AG04449 (cell line): ENCODE measurements around the gene HDAC1.

ENCODE experiments used
- CTCF ChIA-PET: fragments of 350-600 bp; formaldehyde crosslinking; extraction: SDS; loops from one replicate; lab custom pipeline; 2021; ENCODE audit warnings: antibody characterized with exemption; lab: Yijun Ruan, JAX
- POLR2A ChIA-PET: fragments of 400-600, 350-600 bp; formaldehyde crosslinking; extraction: SDS; loops from one replicate; lab custom pipeline; 2020; ENCODE audit warnings: antibody characterized with exemption, inconsistent platforms; lab: Yijun Ruan, JAX
- DNase-seq: peaks from one replicate; pipeline ENCODE4 v3.0.0-alpha.2; 2010; ENCODE audit warnings: low read depth, low spot score
- H3K4me3 ChIP-seq: 2 replicates; pipeline ENCODE4 v1.5.1; 2011; ENCODE audit warnings: low read depth, mild to moderate bottlenecking, control low read depth, low read length
- TF ChIP-seq, protein P1 (sequence below): IDR thresholded peaks from one replicate; pipeline ENCODE4 v1.5.1; 2011; ENCODE audit warnings: mild to moderate bottlenecking, moderate library complexity, low read length, control low read depth, inconsistent platforms; ENCODE audit not compliant: insufficient read depth; ENCODE audit errors: missing control alignments

Gene HDAC1

GRCh38 chr1:32291708-32292538 is at the start of gene HDAC1:
HDAC1 (plus strand) TSS chr1:32292083; CDS start chr1:32292170, 87 bp downstream.
- CTCF ChIA-PET, result interaction anchor here (1.4 to 2.2 kb wide), 3 partner anchors 32 to 77 kb away, joined by 3 to 9 read pairs (median 6); no protein-coding TSS in a partner anchor
- TF ChIP-seq, protein P1, sequence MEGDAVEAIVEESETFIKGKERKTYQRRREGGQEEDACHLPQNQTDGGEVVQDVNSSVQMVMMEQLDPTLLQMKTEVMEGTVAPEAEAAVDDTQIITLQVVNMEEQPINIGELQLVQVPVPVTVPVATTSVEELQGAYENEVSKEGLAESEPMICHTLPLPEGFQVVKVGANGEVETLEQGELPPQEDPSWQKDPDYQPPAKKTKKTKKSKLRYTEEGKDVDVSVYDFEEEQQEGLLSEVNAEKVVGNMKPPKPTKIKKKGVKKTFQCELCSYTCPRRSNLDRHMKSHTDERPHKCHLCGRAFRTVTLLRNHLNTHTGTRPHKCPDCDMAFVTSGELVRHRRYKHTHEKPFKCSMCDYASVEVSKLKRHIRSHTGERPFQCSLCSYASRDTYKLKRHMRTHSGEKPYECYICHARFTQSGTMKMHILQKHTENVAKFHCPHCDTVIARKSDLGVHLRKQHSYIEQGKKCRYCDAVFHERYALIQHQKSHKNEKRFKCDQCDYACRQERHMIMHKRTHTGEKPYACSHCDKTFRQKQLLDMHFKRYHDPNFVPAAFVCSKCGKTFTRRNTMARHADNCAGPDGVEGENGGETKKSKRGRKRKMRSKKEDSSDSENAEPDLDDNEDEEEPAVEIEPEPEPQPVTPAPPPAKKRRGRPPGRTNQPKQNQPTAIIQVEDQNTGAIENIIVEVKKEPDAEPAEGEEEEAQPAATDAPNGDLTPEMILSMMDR, result no peak

GRCh38 chr1:32242341-32242851 is 49.5 kb upstream of the HDAC1 start:
- POLR2A ChIA-PET, result interaction anchor here (0.6 to 2.7 kb wide), 3 partner anchors 10 to 137 kb away, joined by 3 to 17 read pairs (median 3); partner anchors contain the start of gene MARCKSL1
- TF ChIP-seq, protein P1, result no peak
- CTCF ChIA-PET, result interaction anchor here (0.9 to 1.2 kb wide), 3 partner anchors 27 to 75 kb away, joined by 3 to 6 read pairs (median 3); no protein-coding TSS in a partner anchor
- no peak overlapping the region for H3K4me3 ChIP-seq
- no peak for DNase-seq

More at GRCh38 chr1:32291708-32292538, at the start of gene HDAC1:
- peak; percentile 49 for DNase-seq
- POLR2A ChIA-PET, result interaction anchor here (0.6 to 2.9 kb wide), 8 partner anchors 12 to 146 kb away, joined by 3 to 21 read pairs (median 3); partner anchors contain the start of gene MARCKSL1
- H3K4me3 ChIP-seq, result peak within 1 kb of the TSS; percentile 97

- TF ChIP-seq, protein P1, result no peak
- peak; percentile 49 for DNase-seq
- ChIA-PET POLR2A (interaction anchor here (0.7 to 1.7 kb wide), 4 partner anchors 11 to 254 kb away, joined by 4 to 6 read pairs (median 4); partner anchors contain the start of gene MARCKSL1), CTCF (interaction anchor here (0.8 to 3.8 kb wide), 10 partner anchors 10 to 58 kb away, joined by 3 to 39 read pairs (median 8); no protein-coding TSS in a partner anchor)
- no peak within 1 kb of the TSS for H3K4me3 ChIP-seq
These were observed 45.0 kb upstream of the HDAC1 start, which contains the start of gene FAM167B for GRCh38 chr1:32246888-32247273. FAM167B (plus strand) TSS chr1:32247222; CDS start chr1:32247422, 200 bp downstream.

- POLR2A ChIA-PET, result interaction anchor here (1.0 to 1.7 kb wide), 3 partner anchors 11 to 89 kb away, joined by 4 to 6 read pairs (median 5); partner anchors contain the start of gene MARCKSL1
- DNase-seq, result no peak
- TF ChIP-seq, protein P1, result no peak
- CTCF ChIA-PET, result interaction anchor here (0.8 to 5.1 kb wide), 14 partner anchors 8 to 57 kb away, joined by 3 to 47 read pairs (median 8); partner anchors contain the start of gene CCDC28B
- H3K4me3 ChIP-seq, result no peak overlapping the region
These were observed 44.4 kb upstream of the HDAC1 start for GRCh38 chr1:32247452-32247851.

GRCh38 chr1:32247983-32248889 is 43.6 kb upstream of the HDAC1 start:
- CTCF ChIA-PET, result interaction anchor here (0.7 to 5.1 kb wide), 25 partner anchors 9 to 105 kb away, joined by 3 to 47 read pairs (median 5); partner anchors contain the start of gene CCDC28B
- TF ChIP-seq, protein P1, result peak; percentile 92
- DNase-seq, result no peak
- no peak overlapping the region for H3K4me3 ChIP-seq
- POLR2A ChIA-PET, result interaction anchor here (0.9 kb wide), 2 partner anchors 12 to 87 kb away, joined by 3 to 5 read pairs; partner anchors contain the start of gene MARCKSL1
